Activated B cell treated with CpG ODN at 0.5 μM for 24 hours (primary cell): ENCODE measurements around the gene SLC2A10. TPM values are rescaled to one million over a fixed set of nuclear protein-coding genes. Genes with fewer than 3 reads are reported as not detected.

Experiments used
- ATAC-seq: fragments of 200-7000 bp; cut with Tn5 transposase; one replicate; pipeline ENCODE4 v1.10.0; 2021; ENCODE audit warnings: low read depth, mild to moderate bottlenecking, moderate library complexity
- CTCF ChIA-PET: fragments of 350-600 bp; sonication (Branson Sonifier 250); formaldehyde crosslinking; loops from one replicate; lab custom pipeline; 2021; ENCODE audit warnings: antibody characterized with exemption; lab: Charles Lee
- POLR2A ChIA-PET: fragments of 350-600 bp; sonication (Branson Sonifier 250); formaldehyde crosslinking; loops from one replicate; lab custom pipeline; 2021; ENCODE audit warnings: antibody characterized with exemption; lab: Charles Lee
- DNase-seq: peaks from one replicate; pipeline ENCODE4 v3.0.0; 2022
- H3K27ac Mint-ChIP-seq: one replicate; pipeline ENCODE4 v1.8.0; 2020; ENCODE audit warnings: mixed read lengths
- H3K27me3 Mint-ChIP-seq: one replicate; pipeline ENCODE4 v1.8.0; 2021; ENCODE audit warnings: mixed read lengths
- H3K36me3 Mint-ChIP-seq: one replicate; pipeline ENCODE4 v1.8.0; 2021; ENCODE audit warnings: low read depth, mixed read lengths
- H3K4me1 Mint-ChIP-seq: one replicate; pipeline ENCODE4 v1.8.0; 2021; ENCODE audit warnings: mixed read lengths
- H3K4me3 Mint-ChIP-seq: one replicate; pipeline ENCODE4 v1.8.0; 2020; ENCODE audit warnings: mild to moderate bottlenecking, mixed read lengths
- H3K9me3 Mint-ChIP-seq: one replicate; pipeline ENCODE4 v1.8.0; 2020; ENCODE audit warnings: mixed read lengths
- intact Hi-C: fragments of 100-400 bp; cut with micrococcal nuclease; formaldehyde crosslinking; loops from one replicate; pipeline ENCODE4 v1.15.1; 2024
- total RNA-seq: library from RNA; stranded (reverse); gene quantifications from 2 replicates; pipeline ENCODE4 v1.2.3, GENCODE V29; 2022
- TF ChIP-seq, protein P1 (sequence below): fragments of 200-600 bp; IDR thresholded peaks from one replicate; pipeline ENCODE4 v1.8.0; 2022; ENCODE audit warnings: antibody characterized with exemption, mild to moderate bottlenecking

Gene SLC2A10
- total RNA-seq, 1 donor from 2014 or later: not detected

DNA sequence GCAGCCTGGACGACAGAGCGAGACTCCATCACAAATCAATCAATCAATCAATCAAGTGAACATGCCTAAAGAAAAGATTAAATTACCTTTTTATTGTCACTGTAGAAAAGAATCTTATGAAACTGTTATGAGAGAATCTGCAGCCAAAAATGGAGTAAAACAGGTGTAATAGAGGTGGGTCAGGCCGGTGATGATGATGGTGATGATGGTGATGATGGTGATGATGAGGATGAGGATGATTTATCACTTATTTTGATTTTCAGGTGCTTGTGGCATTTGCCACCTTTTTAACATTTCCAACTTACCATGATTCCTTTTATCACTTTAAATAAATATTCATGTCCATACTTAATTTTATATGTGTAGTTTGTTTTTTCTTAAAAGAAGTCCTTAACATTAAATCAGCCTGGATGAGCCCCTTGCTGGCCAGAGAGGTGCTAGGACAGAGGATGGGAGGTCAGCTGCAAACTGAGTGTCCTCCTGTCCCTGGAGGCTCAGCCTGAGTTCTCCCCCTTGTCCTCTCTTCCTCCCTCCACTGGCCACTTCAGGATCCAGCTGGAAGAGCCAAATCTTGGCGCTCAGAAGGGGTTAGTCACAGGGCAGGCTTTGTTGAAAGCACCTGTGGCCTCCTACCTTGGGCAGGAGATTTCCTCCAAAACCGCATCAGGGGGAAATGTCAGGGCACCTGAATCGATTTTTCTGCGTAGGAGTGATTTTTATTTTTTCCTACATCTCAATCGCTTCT is 32.6 kb downstream of the SLC2A10 start:
- H3K27me3 Mint-ChIP-seq: peaks cover 38% of the 10 kb centered on the region
- TF ChIP-seq, protein P1, sequence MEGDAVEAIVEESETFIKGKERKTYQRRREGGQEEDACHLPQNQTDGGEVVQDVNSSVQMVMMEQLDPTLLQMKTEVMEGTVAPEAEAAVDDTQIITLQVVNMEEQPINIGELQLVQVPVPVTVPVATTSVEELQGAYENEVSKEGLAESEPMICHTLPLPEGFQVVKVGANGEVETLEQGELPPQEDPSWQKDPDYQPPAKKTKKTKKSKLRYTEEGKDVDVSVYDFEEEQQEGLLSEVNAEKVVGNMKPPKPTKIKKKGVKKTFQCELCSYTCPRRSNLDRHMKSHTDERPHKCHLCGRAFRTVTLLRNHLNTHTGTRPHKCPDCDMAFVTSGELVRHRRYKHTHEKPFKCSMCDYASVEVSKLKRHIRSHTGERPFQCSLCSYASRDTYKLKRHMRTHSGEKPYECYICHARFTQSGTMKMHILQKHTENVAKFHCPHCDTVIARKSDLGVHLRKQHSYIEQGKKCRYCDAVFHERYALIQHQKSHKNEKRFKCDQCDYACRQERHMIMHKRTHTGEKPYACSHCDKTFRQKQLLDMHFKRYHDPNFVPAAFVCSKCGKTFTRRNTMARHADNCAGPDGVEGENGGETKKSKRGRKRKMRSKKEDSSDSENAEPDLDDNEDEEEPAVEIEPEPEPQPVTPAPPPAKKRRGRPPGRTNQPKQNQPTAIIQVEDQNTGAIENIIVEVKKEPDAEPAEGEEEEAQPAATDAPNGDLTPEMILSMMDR: no peak
- H3K9me3 Mint-ChIP-seq: peaks cover 5% of the 10 kb centered on the region
- ChIA-PET CTCF (no interaction called here), POLR2A (no interaction called here)
- no peak for ATAC-seq
- no peak overlapping the region for H3K27ac Mint-ChIP-seq
- no peak overlapping the region for H3K4me3 Mint-ChIP-seq
- no peak for DNase-seq
- H3K36me3 Mint-ChIP-seq: no peaks in the 10 kb centered on the region
- intact Hi-C loops: no loop called here
- H3K4me1 Mint-ChIP-seq: no peaks in the 10 kb centered on the region

DNA sequence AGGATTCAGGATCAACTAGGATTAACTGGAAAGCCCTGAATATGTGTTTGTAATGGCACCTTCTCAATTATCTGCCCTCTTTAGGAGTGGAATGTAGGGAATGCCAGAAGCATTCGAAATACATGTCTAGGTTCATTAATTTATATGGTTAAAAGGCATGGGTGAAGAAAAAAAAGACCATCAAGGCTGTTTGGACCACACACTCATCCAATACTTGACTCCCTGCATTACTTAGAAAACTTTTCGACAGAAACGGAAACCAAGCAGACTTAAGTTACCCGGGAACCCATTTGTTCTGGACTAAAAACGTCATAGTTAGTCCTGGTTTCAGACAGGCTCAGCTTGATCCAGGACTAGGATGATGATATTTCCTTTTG is 33.2 kb downstream of the SLC2A10 start:
- no peak overlapping the region for H3K27ac Mint-ChIP-seq

DNA sequence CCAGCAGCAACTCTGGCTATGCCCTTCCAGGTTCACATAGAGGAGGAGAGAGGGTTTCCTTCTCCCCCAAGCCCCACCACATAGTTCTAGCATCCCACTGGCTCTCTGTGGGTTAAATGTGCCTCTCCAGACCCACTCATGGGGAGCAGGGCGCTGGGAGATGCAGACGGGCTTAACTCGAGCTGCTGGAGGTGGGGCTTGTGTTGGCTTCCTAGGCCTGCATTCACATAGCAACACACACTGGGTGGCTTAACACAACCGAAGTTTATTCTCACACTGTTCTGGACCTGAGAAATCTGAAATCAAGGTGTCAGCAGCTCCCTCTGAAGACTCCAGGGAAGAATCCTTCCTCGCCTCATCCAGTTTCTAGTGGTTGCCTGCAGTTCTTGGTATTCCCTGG is 33.6 kb downstream of the SLC2A10 start:
- DNase-seq: no peak
- Mint-ChIP-seq H3K4me1 (no peaks in the 10 kb centered on the region), H3K27me3 (peaks cover 42% of the 10 kb centered on the region), H3K4me3 (no peak overlapping the region), H3K27ac (no peak overlapping the region), H3K9me3 (peaks cover 5% of the 10 kb centered on the region), H3K36me3 (no peaks in the 10 kb centered on the region)
- no peak for ATAC-seq
- POLR2A ChIA-PET: no interaction called here
- intact Hi-C loops: no loop called here
- CTCF ChIA-PET: no interaction called here
- TF ChIP-seq, protein P1: no peak

More for the DNA sequence above, 33.2 kb downstream of the SLC2A10 start:
- POLR2A ChIA-PET: no interaction called here
- peaks cover 5% of the 10 kb centered on the region for H3K9me3 Mint-ChIP-seq
- no peak for ATAC-seq
- peaks cover 42% of the 10 kb centered on the region for H3K27me3 Mint-ChIP-seq
- H3K36me3 Mint-ChIP-seq: no peaks in the 10 kb centered on the region
- no peaks in the 10 kb centered on the region for H3K4me1 Mint-ChIP-seq
- CTCF ChIA-PET: no interaction called here
- TF ChIP-seq, protein P1: no peak
- intact Hi-C loops: no loop called here
- DNase-seq: no peak
- no peak overlapping the region for H3K4me3 Mint-ChIP-seq

DNA sequence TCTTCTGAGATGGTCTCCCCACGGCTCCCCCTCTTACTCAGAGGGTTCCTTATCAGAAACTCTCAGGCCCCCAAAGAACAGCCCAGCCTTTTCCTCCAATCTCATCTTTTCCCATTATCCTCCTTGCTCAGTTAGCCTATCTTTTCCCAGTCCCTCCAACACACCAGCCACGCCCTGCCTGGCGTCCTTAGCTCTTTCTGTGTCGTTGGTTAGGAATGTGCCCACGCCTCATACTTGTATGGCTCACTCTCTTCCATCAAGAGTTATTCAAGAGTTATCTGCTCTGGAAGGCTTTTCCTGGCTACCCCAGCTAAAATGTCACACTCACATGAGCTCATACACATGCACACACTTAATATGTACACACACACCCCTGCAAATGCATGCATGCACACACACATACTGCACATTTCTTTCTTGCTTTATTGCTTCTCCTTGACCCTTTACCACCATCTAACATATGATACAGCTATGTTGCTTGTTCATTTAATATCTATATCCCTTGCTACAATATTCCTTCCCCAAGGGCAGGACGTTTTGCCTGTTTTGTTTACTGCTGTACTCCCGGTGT is 37.6 kb downstream of the SLC2A10 start:
- no peaks in the 10 kb centered on the region for H3K9me3 Mint-ChIP-seq
- CTCF ChIA-PET: no interaction called here
- ATAC-seq: no peak
- H3K4me3 Mint-ChIP-seq: no peak overlapping the region
- intact Hi-C loops: loop anchor here (5.0 kb wide), 1 partner anchor 635 kb away; no protein-coding TSS in a partner anchor
- H3K36me3 Mint-ChIP-seq: no peaks in the 10 kb centered on the region
- no peak overlapping the region for H3K27ac Mint-ChIP-seq
- TF ChIP-seq, protein P1: no peak
- no peak for DNase-seq
- no peaks in the 10 kb centered on the region for H3K4me1 Mint-ChIP-seq
- peaks cover 56% of the 10 kb centered on the region for H3K27me3 Mint-ChIP-seq
- POLR2A ChIA-PET: no interaction called here

DNA sequence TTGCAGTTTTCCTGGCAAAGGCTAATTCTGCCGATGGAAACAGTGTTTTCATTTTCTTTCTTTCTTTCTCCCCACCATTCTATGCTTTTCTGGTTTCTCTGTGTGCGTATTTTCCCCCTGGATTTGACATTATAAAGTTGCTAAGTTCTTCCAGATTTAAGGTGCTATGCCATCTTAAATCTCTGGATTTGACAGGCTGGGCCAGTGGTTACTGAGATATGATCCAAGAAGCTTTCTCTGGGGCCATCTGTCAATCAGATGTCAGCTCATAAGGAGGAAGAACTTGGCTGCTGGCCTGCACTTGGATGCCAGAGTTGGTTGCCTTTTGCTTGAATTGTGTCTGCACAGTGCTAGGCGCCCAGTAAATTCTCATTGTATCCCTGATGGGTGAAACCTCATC is 39.7 kb downstream of the SLC2A10 start:
- ATAC-seq: no peak
- peaks cover 55% of the 10 kb centered on the region for H3K27me3 Mint-ChIP-seq

More for the DNA sequence above, 39.7 kb downstream of the SLC2A10 start:
- POLR2A ChIA-PET: no interaction called here
- TF ChIP-seq, protein P1: no peak
- CTCF ChIA-PET: no interaction called here
- H3K36me3 Mint-ChIP-seq: no peaks in the 10 kb centered on the region
- DNase-seq: no peak
- intact Hi-C loops: loop anchor here (5.0 kb wide), 1 partner anchor 633 kb away; no protein-coding TSS in a partner anchor
- H3K27ac Mint-ChIP-seq: no peak overlapping the region
- H3K9me3 Mint-ChIP-seq: no peaks in the 10 kb centered on the region
- H3K4me1 Mint-ChIP-seq: no peaks in the 10 kb centered on the region
- H3K4me3 Mint-ChIP-seq: no peak overlapping the region
